Inflammatory macrophage treated with lipopolysaccharide for 4 hours (primary cell): Measurements from ENCODE around the gene ABCA13.

Experiments
- DNase-seq: peaks from one replicate; pipeline ENCODE4 v3.0.0-alpha.2; 2020

ABCA13 gene

GRCh38 chr7:48299580-48300169 is 128.4 kb downstream of the ABCA13 start:
- DNase-seq, result peak; percentile 58

- no peak for DNase-seq
These were observed 129.0 kb downstream of the ABCA13 start for GRCh38 chr7:48300301-48300700.

- DNase-seq, result no peak
These were observed 129.9 kb downstream of the ABCA13 start for GRCh38 chr7:48301201-48301600.

- no peak for DNase-seq
These were observed 133.4 kb downstream of the ABCA13 start for GRCh38 chr7:48304641-48305040.

- DNase-seq, result no peak
These were observed 134.4 kb downstream of the ABCA13 start for GRCh38 chr7:48305661-48306060.

- no peak for DNase-seq
These were observed 135.9 kb downstream of the ABCA13 start for GRCh38 chr7:48307041-48307714.

GRCh38 chr7:48309720-48310119 is 138.5 kb downstream of the ABCA13 start:
- no peak for DNase-seq

- no peak for DNase-seq
These were observed 140.3 kb downstream of the ABCA13 start for GRCh38 chr7:48311464-48312100.

GRCh38 chr7:48312151-48312550 is 140.9 kb downstream of the ABCA13 start:
- DNase-seq, result no peak

- no peak for DNase-seq
These were observed 145.5 kb downstream of the ABCA13 start for GRCh38 chr7:48316768-48317167.

- no peak for DNase-seq
These were observed 146.1 kb downstream of the ABCA13 start for GRCh38 chr7:48317360-48317759.

- DNase-seq, result no peak
These were observed 150.2 kb downstream of the ABCA13 start for GRCh38 chr7:48321319-48322010.

GRCh38 chr7:48337012-48337621 is 165.9 kb downstream of the ABCA13 start:
- peak; percentile 33 for DNase-seq

GRCh38 chr7:48337781-48338180 is 166.5 kb downstream of the ABCA13 start:
- no peak for DNase-seq

GRCh38 chr7:48347230-48347825 is 176.1 kb downstream of the ABCA13 start:
- DNase-seq, result no peak

- DNase-seq, result peak; percentile 49
These were observed 179.3 kb downstream of the ABCA13 start for GRCh38 chr7:48350515-48350914.

- DNase-seq, result peak; percentile 41
These were observed 180.6 kb downstream of the ABCA13 start for GRCh38 chr7:48351900-48352299.

- DNase-seq, result no peak
These were observed 184.1 kb downstream of the ABCA13 start for GRCh38 chr7:48355346-48355745.

- no peak for DNase-seq
These were observed 189.3 kb downstream of the ABCA13 start for GRCh38 chr7:48360574-48360973.

GRCh38 chr7:48363174-48363573 is 191.9 kb downstream of the ABCA13 start:
- DNase-seq, result no peak

GRCh38 chr7:48365010-48365409 is 193.8 kb downstream of the ABCA13 start:
- DNase-seq, result no peak

GRCh38 chr7:48366096-48366495 is 194.8 kb downstream of the ABCA13 start:
- DNase-seq, result no peak

GRCh38 chr7:48376263-48376662 is 205.0 kb downstream of the ABCA13 start:
- DNase-seq, result no peak
